ENCODE measurements around the gene CCBE1.

GRCh38 chr18:59629894-59630293 lies 67.3 kb downstream of the CCBE1 start:
- TF ChIP-seq CTCF (IDR thresholded peaks at IDR 0.05 in 8 of 11, conservative IDR thresholded peaks at IDR 0.05 in 3 of 11) (no peak), POLR2A (IDR thresholded peaks at IDR 0.05) (no peak)
